ENCODE data around the gene CGGBP1.
A peak's percentile ranks its signal among the peaks of the same experiment; 100 is the strongest.
"Not testable (repeated sequence)": the region's sequence is repeated elsewhere in the genome, so short reads cannot be mapped to it uniquely, and the experiment has no call there.

The CGGBP1 gene

GRCh38 chr3:88033808-88034207, 25.0 kb downstream of the CGGBP1 start:
- no peak for DNase-seq

- no peak for DNase-seq
Measured at GRCh38 chr3:88033079-88033478, 25.7 kb downstream of the CGGBP1 start.

- DNase-seq: no peak
Measured at GRCh38 chr3:88032245-88032644, 26.6 kb downstream of the CGGBP1 start.

- DNase-seq: no peak
Measured at GRCh38 chr3:88031642-88032077, 27.1 kb downstream of the CGGBP1 start.

- no peak for DNase-seq
Measured at GRCh38 chr3:88030210-88030609, 28.6 kb downstream of the CGGBP1 start.

- DNase-seq: no peak
Measured at GRCh38 chr3:88028876-88029275, 29.9 kb downstream of the CGGBP1 start.

- no peak for DNase-seq
Measured at GRCh38 chr3:88025001-88025552, 33.7 kb downstream of the CGGBP1 start.

- DNase-seq: no peak
Measured at GRCh38 chr3:88019024-88019423, 39.8 kb downstream of the CGGBP1 start.

GRCh38 chr3:88015656-88016055, 43.1 kb downstream of the CGGBP1 start:
- not testable (repeated sequence) for DNase-seq

GRCh38 chr3:88013592-88013991, 45.2 kb downstream of the CGGBP1 start:
- no peak for DNase-seq

- DNase-seq: no peak
Measured at GRCh38 chr3:88010810-88011209, 48.0 kb downstream of the CGGBP1 start.

GRCh38 chr3:88009066-88009465, 49.7 kb downstream of the CGGBP1 start:
- DNase-seq: no peak

GRCh38 chr3:88005066-88005465, 53.7 kb downstream of the CGGBP1 start:
- no peak for DNase-seq

GRCh38 chr3:88003115-88003755, 55.6 kb downstream of the CGGBP1 start:
- peak; percentile 11 for DNase-seq

- DNase-seq: no peak
Measured at GRCh38 chr3:88002448-88002847, 56.4 kb downstream of the CGGBP1 start.
